Lung (tissue), 12 donors: ENCODE measurements around the gene SMIM10L2A. TPM values are rescaled to one million over a fixed set of nuclear protein-coding genes. Genes with fewer than 3 reads are reported as not detected.
"Not testable (repeated sequence)": the region's sequence is repeated elsewhere in the genome, so short reads cannot be mapped to it uniquely, and the experiment has no call there.

Source experiments
- ATAC-seq: fragments of 200-7000 bp; cut with Tn5 transposase; one replicate; pipeline ENCODE4 v1.9.1; 2020; ENCODE audit warnings: moderate number of reproducible peaks; ENCODE audit not compliant: insufficient read depth, low FRiP score
- DNase-seq, 3 donors: peaks; one replicate each; pipeline ENCODE4 v3.0.0-alpha.2; 2013 to 2017
- H3K27ac ChIP-seq, 2 donors: one replicate each; pipeline ENCODE4 v1.5.1; 2013; ENCODE audit warnings: mild to moderate bottlenecking in 2 of 2, moderate library complexity in 2 of 2, control low read depth in 1 of 2, inconsistent platforms in 1 of 2, low read depth in 1 of 2, low read length in 1 of 2
- H3K27me3 ChIP-seq, 3 donors: one replicate each; pipeline ENCODE4 v1.5.1; 2013; ENCODE audit warnings: low read length in 2 of 3; ENCODE audit not compliant: control insufficient read depth in 3 of 3, insufficient read depth in 3 of 3
- H3K36me3 ChIP-seq, 4 donors: one replicate each; pipeline ENCODE4 v1.5.1; 2013; ENCODE audit warnings: low read length in 4 of 4, mild to moderate bottlenecking in 1 of 4, moderate library complexity in 1 of 4; ENCODE audit not compliant: control insufficient read depth in 4 of 4, insufficient read depth in 4 of 4
- H3K4me1 ChIP-seq, 5 donors: one replicate each; pipeline ENCODE4 v1.5.1; 2013; ENCODE audit warnings: low read length in 5 of 5, mild to moderate bottlenecking in 2 of 5, moderate library complexity in 1 of 5; ENCODE audit not compliant: control insufficient read depth in 5 of 5, insufficient read depth in 5 of 5
- H3K4me3 ChIP-seq: one replicate; pipeline ENCODE4 v1.5.1; 2013; ENCODE audit warnings: mild to moderate bottlenecking, control low read depth, moderate library complexity
- H3K9ac ChIP-seq, 2 donors: one replicate each; pipeline ENCODE4 v1.5.1; 2013; ENCODE audit warnings: low read length in 2 of 2, control low read depth in 1 of 2; ENCODE audit not compliant: insufficient read depth in 1 of 2
- H3K9me3 ChIP-seq, 4 donors: one replicate each; pipeline ENCODE4 v1.5.1; 2013; ENCODE audit warnings: low read length in 3 of 4, mild to moderate bottlenecking in 1 of 4, moderate library complexity in 1 of 4; ENCODE audit not compliant: control insufficient read depth in 4 of 4, insufficient read depth in 3 of 4
- CTCF ChIP-seq: IDR thresholded peaks from 2 replicates; pipeline ENCODE4 v1.5.1; 2012; ENCODE audit warnings: mild to moderate bottlenecking; ENCODE audit errors: control extremely low read depth, extremely low read depth
- WGBS, 2 donors: extraction: QIAGEN DNeasy Blood & Tissue Kit; methylation state at CpG; one replicate each; pipeline ENCODE4 v1.1.7; 2013; 5-methylcytosine and 5-hydroxymethylcytosine counted together
- polyA plus RNA-seq, 2 donors: library from polyadenylated mRNA; stranded (reverse); fragments of 200-250 nt; gene quantifications; one replicate each; pipeline ENCODE4 v1.2.1, GENCODE V29; 2013
- total RNA-seq, 2 donors: library from RNA; depleted of rRNA in 1 of 2; stranded (reverse); fragments of >200 nt in 1 of 2; gene quantifications; one replicate each; pipeline ENCODE4 v1.2.1, GENCODE V29; 2014 to 2021
- donor health status: control.
- donor health status: control.
- donor health status: Bipolar disorder and iron deficiency.
- donor health status: healthy.
- donor health status: DM: yes; HTN: yes; CAD: no.

The SMIM10L2A gene
- total and polyA plus RNA-seq, 4 donors = 0.48 to 2.4 (median 1.6) TPM

GRCh38 chrX:135396109-135396508, 25.6 kb upstream of the SMIM10L2A start:
- Histone ChIP-seq H3K4me1 (no peaks in the 10 kb centered on the region), H3K9me3 (no peaks in the 10 kb centered on the region), H3K36me3 (no peaks in the 10 kb centered on the region), H3K27me3 (peaks cover 0 to 2% (median 0%) of the 10 kb centered on the region in 3 donors), H3K9ac (no peak overlapping the region), H3K27ac (no peak overlapping the region), H3K4me3 (no peak overlapping the region)
- no peak for ATAC-seq
- WGBS, 2 donors = 35 to 53% methylated on average over 4 of the region's 4 CpGs
- no peak for TF ChIP-seq CTCF
- DNase-seq = peak in 2 of 3 donors; percentile 14 to 21

GRCh38 chrX:135396566-135396965, 25.2 kb upstream of the SMIM10L2A start:
- DNase-seq (no peak), ATAC-seq (no peak)
- Histone ChIP-seq H3K9ac (no peak overlapping the region), H3K27ac (no peak overlapping the region), H3K27me3 (no peaks in the 10 kb centered on the region), H3K9me3 (no peaks in the 10 kb centered on the region), H3K4me1 (no peaks in the 10 kb centered on the region), H3K4me3 (no peak overlapping the region), H3K36me3 (no peaks in the 10 kb centered on the region)
- 82 to 93% methylated on average over 3 of the region's 3 CpGs for WGBS, 2 donors
- no peak for TF ChIP-seq CTCF

DNA sequence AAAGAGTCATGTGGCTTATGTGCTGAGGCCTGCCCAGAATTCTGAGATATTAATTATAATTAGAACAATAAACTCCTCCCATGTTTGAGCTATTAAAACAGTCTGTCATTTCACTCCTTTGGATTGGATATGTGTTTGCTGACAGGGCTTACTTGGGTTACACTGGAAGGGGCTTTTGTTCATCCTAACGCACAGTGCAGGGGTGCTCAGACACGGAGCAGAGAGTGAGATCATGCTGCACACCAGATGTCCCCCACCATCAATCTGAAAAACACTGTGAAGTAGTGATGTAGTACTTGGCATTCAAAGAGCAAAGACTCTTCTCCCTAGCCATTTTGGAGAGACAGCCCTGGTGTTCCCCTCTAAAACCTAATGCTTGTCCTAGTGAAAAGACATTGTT, 24.1 kb upstream of the SMIM10L2A start:
- WGBS, 2 donors = 84 to 94% methylated on average over 2 of the region's 2 CpGs
- H3K4me1 ChIP-seq = no peaks in the 10 kb centered on the region
- H3K9me3 ChIP-seq = no peaks in the 10 kb centered on the region
- no peaks in the 10 kb centered on the region for H3K27me3 ChIP-seq
- no peaks in the 10 kb centered on the region for H3K36me3 ChIP-seq
- H3K9ac ChIP-seq = no peak overlapping the region
- no peak overlapping the region for H3K27ac ChIP-seq
- ATAC-seq (no peak), DNase-seq (no peak)
- H3K4me3 ChIP-seq = no peak overlapping the region
- no peak for TF ChIP-seq CTCF

DNA sequence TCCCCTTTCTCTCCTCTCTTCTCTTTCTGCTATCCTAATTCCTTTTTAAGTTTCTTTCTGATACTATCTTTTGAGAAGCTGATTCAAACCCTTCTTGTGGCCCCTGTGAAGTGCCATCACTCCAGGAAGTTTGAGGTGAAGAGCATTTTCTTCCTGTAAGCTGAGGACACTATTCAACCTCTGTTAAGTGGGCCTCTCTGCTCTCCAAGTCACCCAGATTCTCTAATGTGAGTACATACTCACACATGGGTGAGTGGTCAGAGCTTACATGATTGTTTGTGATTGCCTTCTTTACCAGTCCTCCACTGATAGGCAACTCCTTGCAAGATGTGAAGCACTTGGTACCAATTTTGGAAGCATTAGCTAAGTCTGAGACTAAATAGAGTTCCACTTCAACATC, 18.4 kb upstream of the SMIM10L2A start:
- no peak overlapping the region for H3K27ac ChIP-seq
- DNase-seq = peak in 1 of 3 donors; percentile 12
- no peaks in the 10 kb centered on the region for H3K4me1 ChIP-seq
- no peaks in the 10 kb centered on the region for H3K9me3 ChIP-seq
- no peak for ATAC-seq
- no peak for TF ChIP-seq CTCF
- no peak overlapping the region for H3K9ac ChIP-seq
- peaks cover 0 to 12% (median 8%) of the 10 kb centered on the region in 3 donors for H3K27me3 ChIP-seq
- no peaks in the 10 kb centered on the region for H3K36me3 ChIP-seq
- no peak overlapping the region for H3K4me3 ChIP-seq

DNA sequence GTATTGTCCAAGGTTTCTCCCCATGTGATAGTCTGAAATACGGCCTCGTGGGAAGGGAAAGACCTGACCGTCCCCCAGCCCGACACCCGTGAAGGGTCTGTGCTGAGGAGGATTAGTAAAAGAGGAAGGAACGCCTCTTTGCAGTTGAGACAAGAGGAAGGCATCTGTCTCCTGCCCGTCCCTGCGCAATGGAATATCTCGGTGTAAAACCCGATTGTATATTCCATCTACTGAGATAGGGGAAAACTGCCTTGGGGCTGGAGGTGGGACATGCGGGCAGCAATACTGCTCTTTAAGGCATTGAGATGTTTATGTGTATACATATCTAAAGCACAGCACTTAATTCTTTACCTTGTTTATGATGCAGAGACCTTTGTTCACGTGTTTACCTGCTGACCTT, 15.3 kb upstream of the SMIM10L2A start:
- WGBS, 2 donors = 20 to 34% methylated on average over 10 to 11 of the region's 12 CpGs
- H3K27me3 ChIP-seq = peaks cover 0 to 15% (median 8%) of the 10 kb centered on the region in 3 donors
- not testable (repeated sequence) for H3K4me3 ChIP-seq, H3K27ac ChIP-seq, H3K36me3 ChIP-seq, ATAC-seq, H3K4me1 ChIP-seq, H3K9me3 ChIP-seq, H3K9ac ChIP-seq, DNase-seq
